GM23338 (cell line): ENCODE results near the gene TOR1AIP2. TPM values are rescaled to one million over a fixed set of nuclear protein-coding genes. Genes with fewer than 3 reads are reported as not detected.

ENCODE experiments used
- ATAC-seq: fragments of 200-7000 bp; cut with Tn5 transposase; 3 replicates; pipeline ENCODE4 v1.9.1; 2020
- DNase-seq: peaks from one replicate; pipeline ENCODE4 v3.0.0-alpha.2; 2015; ENCODE audit warnings: low spot score
- H2AFZ ChIP-seq: fragments of 200-600 bp; sonication (generic); 2 replicates; pipeline ENCODE4 v1.8.0; 2016; ENCODE audit warnings: antibody characterized with exemption, mild to moderate bottlenecking, moderate library complexity
- H3F3A ChIP-seq: fragments of 200-600 bp; sonication (generic); replicated peaks from 2 replicates; pipeline ENCODE4 v1.8.0; 2017; ENCODE audit warnings: antibody characterized with exemption, mixed run types, low read depth
- H3K27ac ChIP-seq: fragments of 200-600 bp; sonication (generic); 2 replicates; pipeline ENCODE4 v1.6.1; 2016; ENCODE audit warnings: low read depth
- H3K27me3 ChIP-seq: fragments of 200-600 bp; sonication (generic); 2 replicates; pipeline ENCODE4 v1.8.0; 2016; ENCODE audit warnings: mild to moderate bottlenecking, mixed run types, moderate library complexity; ENCODE audit not compliant: insufficient read depth
- H3K36me3 ChIP-seq: fragments of 200-600 bp; sonication (generic); 2 replicates; pipeline ENCODE4 v1.8.0; 2016; ENCODE audit warnings: mild to moderate bottlenecking; ENCODE audit not compliant: insufficient read depth
- H3K4me1 ChIP-seq: fragments of 200-600 bp; sonication (generic); 2 replicates; pipeline ENCODE4 v1.8.0; 2016; ENCODE audit warnings: mild to moderate bottlenecking, moderate library complexity; ENCODE audit not compliant: insufficient read depth
- H3K4me2 ChIP-seq: fragments of 200-600 bp; sonication (generic); 2 replicates; pipeline ENCODE4 v1.7.1; 2017; ENCODE audit warnings: mixed run types
- H3K4me3 ChIP-seq: fragments of 200-600 bp; sonication (generic); 2 replicates; pipeline ENCODE4 v1.6.1; 2016; ENCODE audit warnings: mixed run types
- H3K79me2 ChIP-seq: fragments of 200-600 bp; sonication (generic); replicated peaks from 2 replicates; pipeline ENCODE4 v1.8.0; 2017; ENCODE audit warnings: mild to moderate bottlenecking; ENCODE audit not compliant: insufficient read depth
- H3K9me2 ChIP-seq: fragments of 200-600 bp; sonication (generic); 2 replicates; pipeline ENCODE4 v1.8.0; 2017; ENCODE audit not compliant: insufficient read depth
- H4K20me1 ChIP-seq: fragments of 200-600 bp; sonication (generic); replicated peaks from 2 replicates; pipeline ENCODE4 v1.8.0; 2017; ENCODE audit warnings: mild to moderate bottlenecking; ENCODE audit not compliant: insufficient read depth
- H3K27ac Mint-ChIP-seq: 2 replicates; pipeline ENCODE4 v1.8.0; 2020; ENCODE audit warnings: inconsistent platforms, mild to moderate bottlenecking, moderate library complexity, mixed read lengths
- H3K27me3 Mint-ChIP-seq: 3 replicates; pipeline ENCODE4 v1.8.0; 2022; ENCODE audit warnings: low read depth, mild to moderate bottlenecking, moderate library complexity, mixed read lengths, inconsistent platforms; ENCODE audit not compliant: insufficient read depth, poor library complexity
- H3K36me3 Mint-ChIP-seq: 3 replicates; pipeline ENCODE4 v1.8.0; 2021; ENCODE audit warnings: low read depth, mild to moderate bottlenecking, inconsistent platforms, moderate library complexity, mixed read lengths
- H3K4me1 Mint-ChIP-seq: 3 replicates; pipeline ENCODE4 v1.8.0; 2020; ENCODE audit warnings: mild to moderate bottlenecking, inconsistent platforms, mixed read lengths
- H3K4me3 Mint-ChIP-seq: 3 replicates; pipeline ENCODE4 v1.8.0; 2021; ENCODE audit warnings: moderate library complexity, mild to moderate bottlenecking, inconsistent platforms, mixed read lengths
- H3K9me3 Mint-ChIP-seq: 3 replicates; pipeline ENCODE4 v1.8.0; 2020; ENCODE audit warnings: moderate library complexity, mild to moderate bottlenecking, inconsistent platforms, mixed read lengths
- CREB1 ChIP-seq: fragments of 250-450 bp; sonication (Bioruptor Pico); IDR thresholded peaks from 2 replicates; pipeline ENCODE4 v1.5.0; 2020; ENCODE audit warnings: low read depth, mild to moderate bottlenecking, moderate library complexity
- EZH2phosphoT487 ChIP-seq: fragments of 200-600 bp; sonication (generic); IDR thresholded peaks from one replicate; pipeline ENCODE4 v1.8.1; 2018; ENCODE audit warnings: antibody characterized with exemption; ENCODE audit not compliant: unreplicated experiment
- NANOG ChIP-seq: IDR thresholded peaks from 2 replicates; pipeline ENCODE4 v1.6.1; 2016; ENCODE audit warnings: antibody characterized with exemption, borderline replicate concordance
- POLR2AphosphoS5 ChIP-seq: IDR thresholded peaks from 2 replicates; pipeline ENCODE4 v1.6.1; 2016; ENCODE audit warnings: antibody characterized with exemption, low read depth
- ZNF331 ChIP-seq: fragments of 250-450 bp; sonication (Bioruptor Pico); IDR thresholded peaks from 2 replicates; pipeline ENCODE4 v1.5.0; 2020; ENCODE audit warnings: low read depth, mild to moderate bottlenecking, moderate library complexity
- ZNF462 ChIP-seq: fragments of 250-450 bp; sonication (Bioruptor Pico); IDR thresholded peaks from 2 replicates; pipeline ENCODE4 v1.5.0; 2020; ENCODE audit warnings: mild to moderate bottlenecking, moderate library complexity
- long read RNA-seq: library from polyadenylated mRNA; unstranded; transcript quantifications from one replicate; pipeline ENCODE4 v2.0.0, GENCODE V29; 2020; ENCODE audit not compliant: unreplicated experiment
- polyA plus RNA-seq: library from polyadenylated mRNA; unstranded; fragments of >200 nt; fragmentation: Nextera tagmentation; extraction: Ambion mirVana; gene quantifications from 2 replicates; pipeline ENCODE4 v1.2.1, GENCODE V29; 2016
- total RNA-seq: library from RNA; depleted of rRNA; stranded (reverse); fragments of >200 nt; shearing (Covaris generic); gene quantifications from 2 replicates; pipeline ENCODE4 v1.2.3, GENCODE V29; 2014; rRNA removed
- TF ChIP-seq, protein P1 (sequence below): IDR thresholded peaks from 2 replicates; pipeline ENCODE4 v1.6.1; 2016; ENCODE audit warnings: antibody characterized with exemption
- TF ChIP-seq, protein P2 (sequence below): IDR thresholded peaks from one replicate; pipeline ENCODE4 v1.6.1; 2018; ENCODE audit warnings: antibody characterized with exemption; ENCODE audit not compliant: unreplicated experiment

The TOR1AIP2 gene
- total RNA-seq: 67.3 and 81.3 TPM in 2 replicates
- polyA plus RNA-seq: 18.5 and 21.1 TPM in 2 replicates
- long read RNA-seq, partial matches to known transcripts: 0 of 18 reads
- long read RNA-seq, other reads (novel, unspliced or antisense): 17 of 18 reads

DNA sequence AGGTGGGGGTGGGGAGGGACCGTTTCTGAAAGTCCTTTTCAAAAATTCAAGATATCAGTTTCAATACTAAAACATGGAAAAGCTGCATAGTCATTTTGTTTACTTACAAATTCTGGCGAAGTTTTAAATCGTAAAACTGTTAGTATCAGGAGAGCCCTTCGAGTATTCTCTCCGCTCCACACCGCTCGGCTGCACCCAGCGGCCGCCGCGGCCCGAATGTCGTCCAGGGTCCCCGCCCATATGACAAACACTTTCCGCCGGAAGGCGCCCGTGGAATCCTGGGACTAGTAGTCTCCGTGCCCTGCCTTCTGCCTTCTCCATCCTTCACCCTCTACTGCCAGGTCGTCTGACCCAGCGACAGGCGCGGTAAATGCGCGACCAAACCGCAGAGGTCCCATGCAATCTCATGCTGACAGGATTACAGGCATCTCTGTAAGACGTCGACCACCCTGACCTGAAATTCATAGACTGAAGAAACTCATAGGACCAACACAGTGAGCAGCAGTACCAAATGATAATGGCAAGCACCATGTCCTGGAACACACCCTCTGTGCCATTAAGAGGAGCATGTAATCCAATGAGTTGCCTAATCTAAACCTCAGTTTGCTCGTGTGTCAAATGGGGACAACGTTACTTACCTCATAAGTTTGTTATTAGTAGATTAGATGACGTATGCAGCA lies at the start of gene TOR1AIP2:
Gene TOR1AIP2, minus strand, starts transcription at position 218 of the 680 bp plus-strand sequence. CDS start 25,138 bp downstream, outside the sequence.
- H3K27ac Mint-ChIP-seq: peak within 1 kb of the TSS; percentile 96
- peaks cover 15% of the 10 kb centered on the region; the same call in 2 of the 3 replicates for H3K36me3 Mint-ChIP-seq
- H3K4me3 Mint-ChIP-seq: peak within 1 kb of the TSS; percentile 94
- peak; percentile 75 for ATAC-seq
- peak within 1 kb of the TSS; percentile 87 for H3K4me2 ChIP-seq
- peak within 1 kb of the TSS; percentile 81 for H3K4me3 ChIP-seq
- peaks cover 14% of the 10 kb centered on the region; the same call in 2 of the 3 replicates for H3K4me1 Mint-ChIP-seq
- H3K27me3 Mint-ChIP-seq: peaks cover 3% of the 10 kb centered on the region
- no peak within 1 kb of the TSS for H3K27ac ChIP-seq
- TF ChIP-seq POLR2AphosphoS5 (peak; percentile 98), EZH2phosphoT487 (no peak), CREB1 (CRISPR knock-in tag) (peak; percentile 82)
- TF ChIP-seq, protein P1, sequence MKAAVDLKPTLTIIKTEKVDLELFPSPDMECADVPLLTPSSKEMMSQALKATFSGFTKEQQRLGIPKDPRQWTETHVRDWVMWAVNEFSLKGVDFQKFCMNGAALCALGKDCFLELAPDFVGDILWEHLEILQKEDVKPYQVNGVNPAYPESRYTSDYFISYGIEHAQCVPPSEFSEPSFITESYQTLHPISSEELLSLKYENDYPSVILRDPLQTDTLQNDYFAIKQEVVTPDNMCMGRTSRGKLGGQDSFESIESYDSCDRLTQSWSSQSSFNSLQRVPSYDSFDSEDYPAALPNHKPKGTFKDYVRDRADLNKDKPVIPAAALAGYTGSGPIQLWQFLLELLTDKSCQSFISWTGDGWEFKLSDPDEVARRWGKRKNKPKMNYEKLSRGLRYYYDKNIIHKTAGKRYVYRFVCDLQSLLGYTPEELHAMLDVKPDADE: peak; percentile 93
- no peaks in the 10 kb centered on the region for H3K9me3 Mint-ChIP-seq
- DNase-seq: peak; percentile 96
- H3K36me3 ChIP-seq: no peaks in the 10 kb centered on the region
- 0 out of 2 replicates have a peak, but pooled peaks cover 3% of the 10 kb centered on the region for H3F3A ChIP-seq
- peaks cover 48% of the 10 kb centered on the region for H3K79me2 ChIP-seq
- H2AFZ ChIP-seq: peak within 1 kb of the TSS; percentile 5; the same call in 1 of the 2 replicates
- peaks cover 16% of the 10 kb centered on the region; the same call in 1 of the 2 replicates for H4K20me1 ChIP-seq
- peaks cover 10% of the 10 kb centered on the region for H3K4me1 ChIP-seq
- no peaks in the 10 kb centered on the region for H3K27me3 ChIP-seq
- no peaks in the 10 kb centered on the region for H3K9me2 ChIP-seq

DNA sequence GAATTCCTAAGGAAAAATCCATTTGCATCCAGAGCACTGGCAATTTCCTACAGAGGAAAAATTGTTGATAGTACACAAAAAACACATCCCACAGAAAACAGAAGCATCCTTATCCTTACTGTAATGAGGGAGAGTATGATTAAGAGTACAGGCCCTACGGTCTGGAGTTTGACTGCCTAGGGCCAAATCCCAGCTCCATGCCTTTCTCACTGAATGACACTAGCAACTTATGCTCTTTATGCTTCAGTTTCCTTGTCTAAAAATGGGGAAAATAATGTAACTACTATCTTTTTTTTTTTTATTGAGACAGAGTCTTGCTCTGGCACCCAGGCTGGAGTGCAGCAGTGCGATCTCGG lies 49.2 kb upstream of the TOR1AIP2 start:
- H3F3A ChIP-seq: no peaks in the 10 kb centered on the region
- H3K27me3 ChIP-seq: no peaks in the 10 kb centered on the region
- no peaks in the 10 kb centered on the region for H3K9me3 Mint-ChIP-seq
- H2AFZ ChIP-seq: no peak overlapping the region
- peaks cover 14% of the 10 kb centered on the region for H3K4me1 Mint-ChIP-seq
- DNase-seq (no peak), ATAC-seq (no peak)
- no peak overlapping the region for H3K4me2 ChIP-seq
- H3K27ac Mint-ChIP-seq: no peak overlapping the region
- no peak overlapping the region for H3K27ac ChIP-seq
- H3K4me3 Mint-ChIP-seq: no peak overlapping the region
- H3K9me2 ChIP-seq: no peaks in the 10 kb centered on the region
- H4K20me1 ChIP-seq: no peaks in the 10 kb centered on the region
- no peaks in the 10 kb centered on the region for H3K79me2 ChIP-seq
- H3K4me1 ChIP-seq: peaks cover 14% of the 10 kb centered on the region
- H3K4me3 ChIP-seq: no peak overlapping the region
- H3K36me3 Mint-ChIP-seq: no peaks in the 10 kb centered on the region
- no peaks in the 10 kb centered on the region for H3K27me3 Mint-ChIP-seq
- H3K36me3 ChIP-seq: no peaks in the 10 kb centered on the region
- TF ChIP-seq, protein P2, sequence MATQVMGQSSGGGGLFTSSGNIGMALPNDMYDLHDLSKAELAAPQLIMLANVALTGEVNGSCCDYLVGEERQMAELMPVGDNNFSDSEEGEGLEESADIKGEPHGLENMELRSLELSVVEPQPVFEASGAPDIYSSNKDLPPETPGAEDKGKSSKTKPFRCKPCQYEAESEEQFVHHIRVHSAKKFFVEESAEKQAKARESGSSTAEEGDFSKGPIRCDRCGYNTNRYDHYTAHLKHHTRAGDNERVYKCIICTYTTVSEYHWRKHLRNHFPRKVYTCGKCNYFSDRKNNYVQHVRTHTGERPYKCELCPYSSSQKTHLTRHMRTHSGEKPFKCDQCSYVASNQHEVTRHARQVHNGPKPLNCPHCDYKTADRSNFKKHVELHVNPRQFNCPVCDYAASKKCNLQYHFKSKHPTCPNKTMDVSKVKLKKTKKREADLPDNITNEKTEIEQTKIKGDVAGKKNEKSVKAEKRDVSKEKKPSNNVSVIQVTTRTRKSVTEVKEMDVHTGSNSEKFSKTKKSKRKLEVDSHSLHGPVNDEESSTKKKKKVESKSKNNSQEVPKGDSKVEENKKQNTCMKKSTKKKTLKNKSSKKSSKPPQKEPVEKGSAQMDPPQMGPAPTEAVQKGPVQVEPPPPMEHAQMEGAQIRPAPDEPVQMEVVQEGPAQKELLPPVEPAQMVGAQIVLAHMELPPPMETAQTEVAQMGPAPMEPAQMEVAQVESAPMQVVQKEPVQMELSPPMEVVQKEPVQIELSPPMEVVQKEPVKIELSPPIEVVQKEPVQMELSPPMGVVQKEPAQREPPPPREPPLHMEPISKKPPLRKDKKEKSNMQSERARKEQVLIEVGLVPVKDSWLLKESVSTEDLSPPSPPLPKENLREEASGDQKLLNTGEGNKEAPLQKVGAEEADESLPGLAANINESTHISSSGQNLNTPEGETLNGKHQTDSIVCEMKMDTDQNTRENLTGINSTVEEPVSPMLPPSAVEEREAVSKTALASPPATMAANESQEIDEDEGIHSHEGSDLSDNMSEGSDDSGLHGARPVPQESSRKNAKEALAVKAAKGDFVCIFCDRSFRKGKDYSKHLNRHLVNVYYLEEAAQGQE: no peak
- TF ChIP-seq ZNF331 (no peak), NANOG (no peak), ZNF462 (CRISPR knock-in tag) (no peak)
- TF ChIP-seq, protein P1: no peak
